Stimulated activated CD4-positive, alpha-beta T cell treated with anti-CD3 and anti-CD28 coated beads, Interleukin-12 subunit alpha, Interleukin-12 subunit beta, amount 100 ng/mL, for 48 hours (primary cell): ENCODE measurements around the gene WRAP73.
"Not testable (repeated sequence)": the region's sequence is repeated elsewhere in the genome, so short reads cannot be mapped to it uniquely, and the experiment has no call there.

ENCODE experiments used
- DNase-seq, 3 donors: peaks; one replicate each; pipeline ENCODE4 v3.0.0-alpha.2; 2020; ENCODE audit warnings: low read depth in 2 of 3, low spot score in 1 of 3

Gene WRAP73

DNA sequence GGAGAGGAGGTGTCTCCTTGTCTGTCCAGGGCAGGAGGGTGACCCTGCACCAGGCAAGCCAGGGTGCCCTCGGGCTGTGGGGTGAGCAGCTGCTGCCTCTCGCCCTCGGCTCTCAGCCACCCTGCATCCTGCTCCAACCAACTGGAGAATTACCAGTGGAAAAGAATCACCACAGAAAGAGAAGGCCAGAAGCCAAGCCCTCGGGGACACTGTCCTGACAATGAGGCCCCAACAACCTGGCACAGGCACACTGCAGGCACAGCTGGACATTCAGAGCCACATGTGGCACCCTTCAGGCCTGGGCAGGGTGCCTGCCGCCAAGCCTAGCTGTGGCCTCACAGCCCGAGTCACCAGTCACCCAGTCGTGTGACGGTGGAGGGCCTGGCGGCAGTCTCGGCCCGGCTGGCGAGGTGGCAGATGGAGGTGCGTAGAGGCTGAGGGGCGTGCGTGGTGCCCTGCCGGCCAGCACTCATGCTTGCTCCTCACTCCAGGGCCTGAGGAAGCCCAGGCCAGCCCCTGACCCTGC, 50.6 kb downstream of the WRAP73 start:
- no peak for DNase-seq

DNA sequence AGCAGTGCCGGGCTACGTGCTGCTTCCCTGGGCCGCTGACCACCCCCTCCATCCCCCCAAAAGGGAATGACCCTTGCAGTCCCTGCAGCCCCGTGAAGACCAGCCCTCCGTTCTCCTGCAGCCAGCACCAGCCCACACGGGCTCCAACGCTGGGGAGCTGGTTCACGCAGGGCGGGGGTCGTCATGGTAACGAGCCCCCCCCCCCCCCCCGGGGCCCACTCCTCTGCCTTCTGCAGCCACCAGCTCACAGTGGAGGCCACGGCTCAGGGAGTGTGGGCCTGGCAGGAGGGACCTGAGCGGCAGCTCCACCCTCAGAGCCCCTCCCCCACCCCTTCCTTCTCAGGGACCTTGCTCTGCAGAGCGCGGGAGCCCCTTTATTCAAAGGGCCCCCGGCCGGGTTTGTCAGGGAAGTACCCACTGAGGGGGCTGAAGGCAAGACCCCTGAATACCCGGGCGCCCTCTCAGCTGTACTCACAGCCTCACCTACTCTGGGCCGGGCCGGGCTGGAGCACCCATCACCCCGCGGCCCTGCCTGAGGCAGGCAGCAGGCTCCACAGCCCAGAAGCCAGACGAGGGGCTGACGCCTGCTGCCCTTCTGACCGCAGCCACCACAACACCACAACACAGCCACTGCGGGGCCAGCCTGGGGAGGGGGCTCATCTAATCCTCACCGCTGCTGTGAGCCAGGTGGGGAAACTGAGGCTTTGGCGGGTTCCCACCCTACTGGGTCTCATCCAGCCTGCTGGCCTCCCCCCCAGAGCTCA, 51.2 kb downstream of the WRAP73 start:
- no peak for DNase-seq

DNA sequence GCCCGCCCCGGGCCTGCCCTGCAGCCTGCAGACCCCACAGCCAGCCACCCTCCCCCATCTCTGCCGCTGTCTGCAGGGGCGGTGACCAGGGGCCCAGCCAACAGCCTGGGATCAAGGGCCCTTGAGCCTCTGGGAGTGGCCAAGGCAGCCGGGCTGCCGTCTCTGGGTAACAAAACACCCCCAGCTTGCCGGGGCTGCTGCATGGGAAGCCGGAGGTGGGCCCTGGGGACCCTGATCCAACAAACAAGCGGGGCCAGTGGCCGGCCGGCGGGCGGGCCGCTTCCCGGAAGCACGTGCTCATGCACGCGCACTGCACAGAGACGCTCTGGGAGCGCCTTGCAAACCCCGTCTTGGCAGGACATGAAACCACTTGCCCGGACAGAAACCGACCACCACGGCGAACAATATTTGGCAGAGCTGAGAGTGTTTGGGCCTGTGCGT, 51.8 kb downstream of the WRAP73 start:
- no peak for DNase-seq

DNA sequence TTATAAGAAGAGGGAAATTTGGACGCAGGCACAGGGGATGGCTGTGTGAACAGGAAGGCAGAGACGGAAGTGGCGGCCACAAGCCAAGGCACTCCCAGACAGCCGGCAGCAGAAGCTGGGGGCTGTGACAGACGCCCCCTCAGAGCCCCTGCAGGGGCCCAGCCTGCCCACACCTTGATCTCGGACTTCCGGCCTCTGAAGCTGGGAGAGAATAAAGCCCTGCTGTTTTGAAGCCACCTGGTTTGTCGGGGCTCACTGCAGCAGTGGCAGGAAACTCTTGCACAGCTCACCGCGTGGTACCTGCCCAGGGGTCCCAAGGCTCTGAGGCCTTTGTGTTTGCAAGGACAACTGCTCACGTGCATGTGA, 52.3 kb downstream of the WRAP73 start:
- no peak for DNase-seq

DNA sequence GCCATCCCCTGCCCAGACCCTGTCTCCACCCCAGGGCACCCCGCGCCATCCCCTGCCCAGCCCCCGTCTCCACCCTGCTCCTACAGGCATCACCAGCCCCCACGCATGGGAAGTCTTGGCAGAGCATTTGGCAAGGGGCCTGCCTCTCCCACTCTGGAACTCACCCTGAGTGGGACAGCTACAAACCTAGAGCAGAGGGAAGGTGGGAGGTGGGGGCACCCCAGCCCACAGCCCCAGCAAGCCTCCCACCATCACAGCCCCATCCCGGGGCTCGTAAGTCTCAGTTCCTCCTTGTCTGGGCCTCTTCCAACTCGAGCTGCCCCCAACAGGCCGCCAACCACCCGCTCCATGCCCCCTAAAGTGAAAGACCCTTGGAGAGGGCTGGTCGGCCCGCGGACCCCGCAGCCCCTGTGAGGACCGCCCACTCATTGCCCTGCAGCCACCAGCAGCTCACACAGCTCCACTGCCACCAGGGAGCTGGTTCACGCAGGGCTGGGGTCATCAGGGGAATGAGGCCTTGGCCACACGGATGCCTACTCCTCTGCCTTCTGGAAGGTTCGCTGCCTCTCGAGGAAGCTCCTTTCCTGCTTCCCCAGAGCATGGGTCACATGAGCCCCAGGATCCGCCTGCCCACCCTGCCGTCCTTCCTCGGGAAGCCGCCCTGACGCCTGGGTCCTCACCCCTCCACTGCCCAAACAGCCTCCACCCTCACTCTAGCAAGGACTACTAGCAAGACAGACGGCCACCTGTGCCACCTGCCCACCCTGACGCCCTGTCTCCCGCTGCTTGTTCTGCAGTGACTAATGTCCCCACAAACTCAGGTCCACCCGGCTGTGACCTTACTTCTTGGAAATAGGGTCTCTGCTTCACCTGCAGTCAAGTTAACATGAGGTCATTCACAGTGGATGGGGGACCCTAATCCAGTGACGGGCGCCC, 53.0 kb downstream of the WRAP73 start:
- DNase-seq = no peak

DNA sequence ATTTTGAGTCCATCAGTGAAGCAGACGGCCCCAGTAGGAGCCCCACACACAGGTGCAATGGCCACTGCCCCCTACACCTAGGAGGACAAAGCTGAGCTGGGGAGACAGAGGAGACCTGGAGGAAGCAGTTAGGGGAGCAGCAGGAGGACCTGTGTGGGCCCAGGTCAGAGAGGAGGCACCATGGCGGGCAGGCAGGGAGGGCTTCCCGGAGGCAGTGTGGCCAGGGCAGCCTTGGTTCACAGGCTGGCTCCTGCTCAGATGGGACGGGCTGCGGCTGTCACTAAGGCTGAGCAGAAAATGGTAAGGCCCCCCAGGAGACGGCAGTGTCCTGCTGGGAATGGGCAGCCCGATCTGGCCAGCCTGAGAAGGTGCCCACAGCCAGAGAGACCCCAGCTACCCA, 54.0 kb downstream of the WRAP73 start:
- DNase-seq = no peak

DNA sequence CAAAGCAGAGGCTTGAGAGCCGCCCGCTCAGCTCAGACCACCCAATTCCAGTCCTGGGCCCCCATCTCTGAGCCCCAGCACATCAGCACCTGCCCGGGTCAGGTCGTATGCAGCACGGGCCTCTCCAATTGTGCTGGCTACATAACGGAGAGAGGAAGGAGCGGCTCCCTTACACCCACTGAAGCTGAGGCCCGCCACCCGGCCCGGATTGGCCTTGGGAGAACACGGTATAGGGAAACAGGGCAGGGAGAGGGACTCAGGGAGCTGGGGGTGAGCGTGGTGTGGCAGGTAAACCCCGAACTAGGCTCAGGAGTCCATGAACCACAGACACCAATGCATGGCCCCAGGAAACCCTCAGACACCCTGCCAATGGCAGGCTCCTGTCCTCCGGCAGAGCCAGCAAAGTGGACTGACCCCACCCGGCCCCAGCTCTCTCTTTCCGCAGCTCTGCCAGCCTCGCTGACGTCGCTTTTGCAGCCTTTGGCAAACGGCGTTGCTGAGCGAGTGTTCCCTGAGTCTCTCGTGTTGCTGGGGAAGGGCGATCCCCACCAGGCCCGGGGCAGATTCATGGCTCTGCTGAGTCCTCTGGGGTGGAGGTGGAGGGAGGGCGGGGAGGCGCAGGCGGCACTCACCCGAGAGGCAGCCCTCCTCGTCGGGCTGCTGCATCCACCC, 55.1 kb downstream of the WRAP73 start:
- DNase-seq = no peak

DNA sequence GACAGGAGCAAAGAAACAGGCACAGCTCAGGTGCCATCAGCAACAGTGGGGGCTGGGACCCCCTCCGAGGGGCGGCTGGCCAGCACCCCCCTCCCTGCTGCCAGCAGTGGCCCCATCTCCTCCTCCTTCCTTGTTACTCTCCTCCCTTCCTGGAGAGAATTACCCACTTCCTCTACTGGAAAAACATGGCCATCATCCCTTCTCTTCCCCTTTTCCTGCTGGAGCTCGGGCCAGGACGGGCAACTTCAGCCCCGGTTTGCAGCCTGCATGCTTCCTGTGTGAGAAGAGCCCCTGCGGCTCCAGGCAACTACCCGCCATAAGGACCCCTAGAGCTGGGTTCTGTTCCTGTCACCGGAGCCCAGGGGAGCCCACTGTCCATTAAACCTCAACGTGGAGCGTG, 56.2 kb downstream of the WRAP73 start:
- DNase-seq = no peak

DNA sequence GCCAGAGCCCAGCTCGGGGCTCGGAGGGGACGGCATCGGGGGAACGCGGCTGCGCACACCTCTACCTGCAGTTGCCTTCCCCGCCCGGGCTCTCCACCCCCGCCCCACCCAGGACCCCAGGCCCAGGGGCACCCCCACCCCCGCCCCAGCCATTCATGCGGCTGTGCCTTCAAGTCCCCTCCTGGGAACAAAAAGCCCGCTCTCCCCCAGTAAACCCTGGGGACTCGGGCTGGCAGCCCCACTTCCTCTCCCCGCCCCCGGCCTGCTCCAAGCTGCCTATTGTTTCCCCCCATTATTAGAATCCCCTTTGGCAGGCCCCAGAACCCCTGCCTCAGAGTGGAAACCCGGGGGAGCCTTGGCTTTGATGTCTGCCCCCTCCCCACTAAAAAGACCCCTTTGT, 56.6 kb downstream of the WRAP73 start:
- no peak for DNase-seq

DNA sequence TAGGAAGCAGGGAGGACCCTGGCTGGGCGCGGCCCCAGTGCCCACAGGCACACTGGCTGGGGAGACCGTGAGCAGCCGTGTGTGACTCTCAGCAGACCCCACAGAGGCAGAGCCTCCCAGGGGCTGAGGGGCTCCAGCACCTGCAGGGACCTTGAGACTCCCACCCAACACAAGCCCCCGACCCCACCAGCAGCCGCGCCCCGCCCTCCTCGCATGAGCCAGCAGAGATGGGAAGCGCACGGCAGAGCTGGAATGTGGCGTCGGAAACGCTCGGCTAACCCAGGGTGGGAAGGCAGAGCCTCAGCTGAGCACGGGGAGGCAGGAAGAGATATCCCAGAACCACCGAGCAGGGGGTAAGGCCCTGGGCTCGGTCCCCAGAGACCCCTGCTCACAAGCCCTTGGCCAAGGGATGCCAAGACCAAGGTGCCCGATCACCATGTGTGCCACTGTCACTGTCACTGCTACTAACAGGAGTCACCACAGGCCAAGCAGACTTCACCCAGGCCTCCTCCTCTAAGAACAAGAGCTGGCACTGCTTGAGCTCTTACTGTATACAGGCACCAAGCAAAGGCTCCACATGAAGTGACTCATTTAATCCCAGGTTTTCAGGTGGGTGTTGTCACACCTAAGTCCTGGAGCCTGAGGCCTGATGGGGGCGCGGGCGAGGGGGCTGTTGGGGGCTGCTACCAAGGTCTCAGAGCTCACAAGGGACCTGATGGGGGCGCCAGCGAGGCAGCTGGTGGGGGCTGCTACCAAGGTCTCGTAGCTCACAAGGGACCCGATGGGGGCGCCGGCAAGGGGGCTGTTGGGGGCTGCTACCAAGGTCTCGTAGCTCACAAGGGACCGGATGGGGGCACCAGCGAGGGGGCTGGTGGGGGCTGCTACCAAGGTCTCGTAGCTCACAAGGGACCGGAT, 58.7 kb downstream of the WRAP73 start:
- DNase-seq = no peak

DNA sequence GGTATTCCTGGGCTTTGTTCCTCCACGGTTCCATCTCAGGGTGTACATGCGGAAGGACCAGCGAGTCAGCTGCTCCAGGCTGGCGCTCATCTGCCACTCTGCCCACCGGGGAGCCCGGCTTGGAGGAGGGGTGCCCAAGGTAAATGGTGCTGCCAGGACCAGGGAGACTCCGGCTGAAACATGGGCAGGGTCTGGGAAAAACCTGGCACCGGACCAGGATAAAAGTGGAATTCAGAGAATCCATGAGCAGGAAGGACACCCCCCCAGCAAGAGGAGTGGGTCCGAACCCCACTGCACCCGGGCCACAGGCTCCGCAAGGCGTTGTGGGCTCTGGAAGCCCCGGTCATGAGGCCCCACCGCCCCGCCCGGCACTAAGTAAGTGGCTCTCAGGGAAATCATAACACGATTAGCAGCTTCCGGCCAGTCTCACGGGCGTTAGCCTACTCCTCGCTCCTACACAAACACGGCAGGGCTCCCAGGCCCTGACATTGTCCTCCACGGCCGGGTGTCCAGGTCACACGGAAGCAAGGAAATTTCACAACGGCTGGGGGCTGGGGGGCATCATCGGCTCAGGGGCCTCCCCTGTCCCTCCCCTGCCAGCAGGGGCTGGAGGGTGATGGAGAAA, 59.7 kb downstream of the WRAP73 start:
- DNase-seq = no peak

DNA sequence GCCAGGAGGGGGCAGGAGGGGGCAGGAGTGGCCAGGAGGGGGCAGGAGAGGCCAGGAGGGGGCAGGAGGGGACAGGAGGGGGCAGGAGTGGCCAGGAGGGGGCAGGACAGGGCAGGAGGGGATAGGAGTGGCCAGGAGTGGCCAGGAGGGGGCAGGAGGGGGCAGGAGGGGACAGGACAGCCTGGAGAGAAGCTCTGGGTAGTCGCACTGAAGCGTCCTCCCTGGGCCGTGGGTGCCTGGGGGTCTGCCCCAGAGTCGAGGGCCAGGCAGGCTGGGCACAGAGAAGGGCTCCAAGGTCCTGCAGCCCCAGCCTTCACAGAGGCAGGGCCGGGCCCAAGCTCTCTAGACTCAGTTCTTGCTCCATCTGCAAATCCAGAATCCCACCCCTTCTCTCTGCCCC, 61.5 kb downstream of the WRAP73 start:
- no peak for DNase-seq

DNA sequence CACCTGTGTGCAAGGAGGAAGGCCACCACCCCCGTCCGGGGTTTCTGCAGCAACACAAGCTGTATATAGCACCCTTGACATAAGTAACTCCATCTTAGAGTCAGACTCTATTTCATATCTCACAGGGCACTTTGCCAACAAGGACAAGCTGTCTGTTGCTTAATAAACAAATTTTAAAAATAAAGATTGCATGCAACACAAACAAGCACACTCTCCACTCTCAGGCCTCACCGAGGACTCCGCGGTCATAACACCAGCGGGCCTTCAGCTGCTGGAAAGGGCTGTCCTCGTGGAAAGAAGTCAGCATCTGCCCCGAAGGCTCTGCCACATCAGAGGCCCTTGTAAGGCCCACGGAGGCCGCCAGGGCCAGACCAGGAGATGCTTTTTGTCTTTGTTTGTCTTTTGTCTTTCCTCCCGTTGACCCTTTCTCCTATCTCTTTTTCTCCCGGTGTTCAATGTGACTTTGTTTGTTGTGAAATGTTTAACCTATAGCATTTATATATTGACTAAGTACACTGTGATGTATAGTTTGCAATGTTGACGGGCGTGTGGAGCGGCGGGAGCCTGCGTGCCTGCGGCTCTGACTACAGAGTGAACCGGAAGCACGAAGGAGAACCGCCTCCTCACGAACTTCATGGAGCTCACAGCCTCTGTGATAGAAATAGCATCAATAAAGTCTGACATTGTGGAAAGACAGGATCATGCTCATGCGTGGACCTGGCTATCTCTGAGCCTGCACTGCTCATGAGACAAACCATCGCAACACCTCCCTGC, 62.7 kb downstream of the WRAP73 start:
- DNase-seq = no peak

DNA sequence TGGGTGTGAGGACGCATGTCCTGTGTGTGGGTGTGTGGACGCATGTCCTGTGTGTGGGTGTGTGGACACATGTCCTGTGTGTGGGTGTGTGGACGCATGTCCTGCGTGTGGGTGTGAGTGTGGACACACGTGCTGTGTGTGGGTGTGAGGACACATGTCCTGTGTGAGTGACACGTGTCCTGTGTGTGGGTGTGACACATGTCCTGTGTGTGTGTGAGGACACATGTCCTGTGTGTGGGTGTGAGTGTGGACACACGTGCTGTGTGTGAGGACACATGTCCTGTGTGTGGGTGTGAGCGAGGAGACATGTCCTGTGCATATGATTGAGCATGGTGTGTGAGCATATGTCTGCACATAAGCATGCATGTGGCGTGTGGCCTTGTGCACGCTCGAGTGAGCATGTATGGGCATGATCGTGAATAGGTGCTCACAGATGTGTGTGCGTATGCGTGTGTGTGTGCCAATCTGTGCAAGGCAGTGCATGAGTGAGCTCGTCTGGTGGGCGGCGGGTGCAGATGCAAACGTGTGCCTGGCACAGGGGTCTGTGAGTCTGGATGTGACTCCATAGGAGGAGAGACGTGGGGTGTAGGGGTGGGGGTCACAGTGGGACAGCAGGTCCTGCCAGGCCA, 63.8 kb downstream of the WRAP73 start:
- DNase-seq = no peak

DNA sequence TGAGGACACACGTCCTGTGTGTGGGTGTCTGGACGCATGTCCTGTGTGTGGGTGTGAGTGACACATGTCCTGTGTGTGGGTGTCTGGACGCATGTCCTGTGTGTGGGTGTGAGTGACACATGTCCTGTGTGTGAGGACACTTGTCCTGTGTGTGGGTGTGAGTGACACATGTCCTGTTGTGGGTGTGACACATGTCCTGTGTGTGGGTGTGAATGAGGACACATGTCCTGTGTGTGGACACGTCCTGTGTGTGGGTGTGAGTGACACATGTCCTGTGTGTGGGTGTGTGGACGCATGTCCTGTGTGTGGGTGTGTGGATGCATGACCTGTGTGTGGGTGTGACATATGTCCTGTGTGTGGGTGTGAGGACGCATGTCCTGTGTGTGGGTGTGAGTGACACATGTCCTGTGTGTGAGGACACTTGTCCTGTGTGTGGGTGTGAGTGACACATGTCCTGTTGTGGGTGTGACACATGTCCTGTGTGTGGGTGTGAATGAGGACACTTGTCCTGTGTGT, 64.5 kb downstream of the WRAP73 start:
- not testable (repeated sequence) for DNase-seq

DNA sequence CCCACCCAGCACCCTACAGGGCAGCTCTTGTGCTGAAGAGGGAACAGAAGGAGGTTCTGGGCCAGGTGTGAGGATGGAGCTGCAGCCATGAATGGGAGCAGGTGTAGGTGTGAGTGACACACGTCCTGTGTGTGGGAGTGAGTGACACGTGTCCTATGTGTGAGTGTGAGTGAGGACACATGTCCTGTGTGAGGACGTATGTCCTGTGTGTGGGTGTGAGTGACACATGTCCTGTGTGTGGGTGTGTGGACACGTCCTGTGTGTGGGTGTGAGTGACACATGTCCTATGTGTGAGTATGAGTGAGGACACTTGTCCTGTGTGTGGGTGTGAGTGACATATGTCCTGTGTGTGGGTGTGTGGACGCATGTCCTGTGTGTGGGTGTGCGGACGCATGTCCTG, 65.0 kb downstream of the WRAP73 start:
- DNase-seq = peak in 1 of 3 donors; percentile 7

DNA sequence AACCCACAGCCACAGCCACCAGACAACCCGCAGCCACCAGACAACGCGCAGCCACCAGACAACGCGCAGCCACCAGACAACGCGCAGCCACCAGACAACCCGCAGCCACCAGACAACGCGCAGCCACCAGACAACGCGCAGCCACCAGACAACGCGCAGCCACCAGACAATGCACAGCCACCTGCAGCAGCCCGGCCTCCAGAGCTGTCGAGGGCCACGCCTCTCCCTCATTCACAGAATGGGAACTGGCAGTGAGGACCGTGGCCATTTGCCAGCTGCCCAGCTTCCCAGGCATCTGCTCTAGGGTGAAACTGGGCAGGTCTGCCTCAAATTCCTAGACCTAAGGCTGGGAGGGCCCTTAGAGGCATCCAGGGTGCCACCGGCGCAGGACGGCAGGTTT, 66.2 kb downstream of the WRAP73 start:
- DNase-seq = not testable (repeated sequence)

DNA sequence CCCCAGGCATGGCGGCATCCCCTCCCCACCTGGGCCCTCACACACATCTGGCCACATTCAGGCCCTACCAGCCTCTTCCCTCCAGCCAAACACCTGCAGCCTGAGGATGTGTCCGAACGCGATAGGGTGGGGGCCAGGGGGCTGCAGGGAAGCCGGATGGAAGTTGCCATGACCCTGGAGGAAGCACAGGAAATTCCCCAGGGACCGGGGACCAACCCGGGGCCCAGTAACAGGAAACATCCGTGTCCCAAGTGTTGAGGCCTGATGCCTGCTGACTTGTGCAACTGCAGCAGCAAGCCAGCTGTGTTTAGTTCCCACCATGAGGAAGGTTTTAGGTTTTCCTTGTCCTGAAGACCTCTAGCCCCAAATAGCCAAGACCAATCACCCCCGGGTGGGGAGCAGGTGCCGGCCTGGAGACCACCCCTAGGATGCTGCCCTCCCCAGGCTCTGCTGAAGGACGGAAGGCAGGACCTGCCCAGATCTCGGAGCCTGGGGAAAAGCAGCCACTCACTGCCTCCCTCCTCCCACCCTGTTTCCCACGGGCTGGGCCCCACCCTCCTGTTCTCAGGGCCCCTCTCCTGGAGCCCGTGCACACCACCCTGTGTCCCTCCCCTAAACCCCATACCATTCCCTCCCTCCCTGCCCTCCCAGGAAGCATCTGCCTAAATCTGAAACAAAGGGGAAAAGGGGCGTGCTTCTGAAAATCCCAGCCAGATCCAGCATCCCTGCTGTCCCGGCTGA, 68.4 kb downstream of the WRAP73 start:
- DNase-seq = no peak
